ENCODE measurements around the gene CAPN8. TPM values are rescaled to one million over a fixed set of nuclear protein-coding genes. Genes with fewer than 3 reads are reported as not detected.

Gene CAPN8
- total and polyA plus RNA-seq, 2 donors (not counting 1 experiment from before 2014, with no cell fraction given): 0.37 to 0.52 TPM

DNA sequence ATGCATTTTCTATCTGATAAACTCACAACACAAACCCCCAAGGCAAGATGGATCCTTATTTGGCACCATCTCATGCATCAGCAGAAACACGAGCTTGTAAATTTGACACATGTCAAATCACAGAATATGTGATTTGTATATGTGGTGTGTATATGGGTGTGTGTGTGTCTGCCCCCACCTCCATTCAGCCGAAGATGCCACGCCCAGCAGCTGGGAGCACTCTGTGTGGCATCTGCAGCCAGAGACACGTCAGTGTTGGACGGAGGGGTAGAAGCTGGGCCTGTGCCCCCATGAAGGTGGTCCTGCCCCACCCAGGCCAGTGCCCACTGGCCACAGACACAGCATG lies 108.4 kb downstream of the CAPN8 start:
- ATAC-seq (ENCODE audit: low read depth) (no peak), DNase-seq (no peak)
- Histone ChIP-seq H3K27ac (ENCODE audit: low read length in 2 of 2) (no peak overlapping the region), H3K4me3 (ENCODE audit: control extremely low read depth in 1 of 5, extremely low read depth in 1 of 5, insufficient read depth in 1 of 5, low read depth in 2 of 5, low read length in 4 of 5) (no peak overlapping the region), H3K4me2 (replicated peaks; ENCODE audit: low read depth, low read length, poor library complexity, severe bottlenecking) (no peak overlapping the region), H3K4me1 (ENCODE audit: control insufficient read depth in 2 of 2, insufficient read depth in 2 of 2, low read length in 2 of 2) (no peaks in the 10 kb centered on the region), H4K20me1 (ENCODE audit: control insufficient read depth, insufficient read depth, low read length, poor library complexity, severe bottlenecking) (no peaks in the 10 kb centered on the region), H3K79me2 (ENCODE audit: control insufficient read depth, insufficient read depth, low read length) (no peaks in the 10 kb centered on the region), H2AFZ (ENCODE audit: insufficient read depth, low read depth, low read length, poor library complexity, severe bottlenecking) (no peak overlapping the region), H3K9me3 (ENCODE audit: control extremely low read depth in 1 of 3, control insufficient read depth in 2 of 3, insufficient read depth in 1 of 3, low read length in 2 of 3) (no peaks in the 10 kb centered on the region), H3K36me3 (replicated peaks in 1 of 2; ENCODE audit: control extremely low read depth in 1 of 2, control insufficient read depth in 1 of 2, extremely low read depth in 1 of 2, insufficient read depth in 2 of 2, low read length in 1 of 2) (no peaks in the 10 kb centered on the region), H3K27me3 (replicated peaks in 1 of 4; ENCODE audit: control extremely low read depth in 1 of 4, control insufficient read depth in 3 of 4, insufficient read depth in 4 of 4, low read length in 3 of 4) (no peaks in the 10 kb centered on the region), H3K9ac (ENCODE audit: low read length) (no peak overlapping the region)
- Mint-ChIP-seq H3K27ac (no peak overlapping the region), H3K27me3 (no peaks in the 10 kb centered on the region), H3K4me3 (no peak overlapping the region), H3K4me1 (no peaks in the 10 kb centered on the region), H3K9me3 (ENCODE audit: insufficient read depth) (no peaks in the 10 kb centered on the region)
- POLR2A ChIA-PET: no interaction called here
- 88% methylated on average over 4 of the region's 5 CpGs for WGBS (ENCODE audit: insufficient coverage)
- CTCF ChIA-PET: no interaction called here
- intact Hi-C loops (cut with micrococcal nuclease): no loop called here
- TF ChIP-seq, protein P1, sequence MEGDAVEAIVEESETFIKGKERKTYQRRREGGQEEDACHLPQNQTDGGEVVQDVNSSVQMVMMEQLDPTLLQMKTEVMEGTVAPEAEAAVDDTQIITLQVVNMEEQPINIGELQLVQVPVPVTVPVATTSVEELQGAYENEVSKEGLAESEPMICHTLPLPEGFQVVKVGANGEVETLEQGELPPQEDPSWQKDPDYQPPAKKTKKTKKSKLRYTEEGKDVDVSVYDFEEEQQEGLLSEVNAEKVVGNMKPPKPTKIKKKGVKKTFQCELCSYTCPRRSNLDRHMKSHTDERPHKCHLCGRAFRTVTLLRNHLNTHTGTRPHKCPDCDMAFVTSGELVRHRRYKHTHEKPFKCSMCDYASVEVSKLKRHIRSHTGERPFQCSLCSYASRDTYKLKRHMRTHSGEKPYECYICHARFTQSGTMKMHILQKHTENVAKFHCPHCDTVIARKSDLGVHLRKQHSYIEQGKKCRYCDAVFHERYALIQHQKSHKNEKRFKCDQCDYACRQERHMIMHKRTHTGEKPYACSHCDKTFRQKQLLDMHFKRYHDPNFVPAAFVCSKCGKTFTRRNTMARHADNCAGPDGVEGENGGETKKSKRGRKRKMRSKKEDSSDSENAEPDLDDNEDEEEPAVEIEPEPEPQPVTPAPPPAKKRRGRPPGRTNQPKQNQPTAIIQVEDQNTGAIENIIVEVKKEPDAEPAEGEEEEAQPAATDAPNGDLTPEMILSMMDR (IDR thresholded peaks at IDR 0.05): no peak
- no peak for TF ChIP-seq EZH2 (IDR thresholded peaks at IDR 0.05; ENCODE audit: borderline replicate concordance, insufficient read depth, low read depth, low read length, poor library complexity, severe bottlenecking)

DNA sequence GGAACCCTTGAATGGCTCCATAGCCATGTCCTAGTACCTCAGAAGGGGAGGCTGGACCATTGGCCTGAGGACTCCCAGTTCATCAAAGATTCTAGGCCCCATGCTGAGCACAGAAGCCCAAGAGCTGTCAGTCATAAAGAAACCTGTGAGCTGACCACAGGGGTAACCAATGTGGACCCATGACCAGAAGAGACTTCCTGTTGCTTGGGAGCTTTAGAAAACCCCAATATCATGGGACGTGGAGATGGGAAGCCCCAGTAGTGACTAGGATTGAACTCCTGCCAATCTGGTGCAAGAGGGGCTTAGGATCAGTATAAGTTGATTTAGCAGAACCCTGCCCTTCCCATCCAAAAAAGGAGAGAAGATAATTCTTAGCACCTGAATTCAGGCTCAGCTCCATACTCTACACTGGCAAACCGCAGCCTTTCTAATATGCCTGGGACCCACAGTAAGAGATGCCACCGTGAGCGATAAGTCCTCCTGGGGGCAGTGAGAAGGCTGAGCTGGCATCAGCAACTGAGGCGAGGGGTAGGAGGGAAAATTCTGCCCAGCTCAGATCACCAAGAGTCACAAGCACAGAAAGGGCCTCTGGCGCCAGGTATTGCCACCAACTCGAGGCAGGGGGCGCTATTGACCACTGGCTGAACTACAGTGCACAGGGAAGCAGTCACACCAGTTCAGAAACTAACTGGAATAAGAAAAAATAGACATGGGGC lies 108.9 kb downstream of the CAPN8 start:
- Mint-ChIP-seq H3K27me3 (no peaks in the 10 kb centered on the region), H3K27ac (no peak overlapping the region), H3K4me1 (no peaks in the 10 kb centered on the region), H3K4me3 (no peak overlapping the region), H3K9me3 (ENCODE audit: insufficient read depth) (no peaks in the 10 kb centered on the region)
- Histone ChIP-seq H3K9ac (ENCODE audit: low read length) (no peak overlapping the region), H3K36me3 (replicated peaks in 1 of 2; ENCODE audit: control extremely low read depth in 1 of 2, control insufficient read depth in 1 of 2, extremely low read depth in 1 of 2, insufficient read depth in 2 of 2, low read length in 1 of 2) (no peaks in the 10 kb centered on the region), H2AFZ (ENCODE audit: insufficient read depth, low read depth, low read length, poor library complexity, severe bottlenecking) (no peak overlapping the region), H3K4me2 (replicated peaks; ENCODE audit: low read depth, low read length, poor library complexity, severe bottlenecking) (no peak overlapping the region), H3K4me3 (ENCODE audit: control extremely low read depth in 1 of 5, extremely low read depth in 1 of 5, insufficient read depth in 1 of 5, low read depth in 2 of 5, low read length in 4 of 5) (no peak overlapping the region), H3K27me3 (replicated peaks in 1 of 4; ENCODE audit: control extremely low read depth in 1 of 4, control insufficient read depth in 3 of 4, insufficient read depth in 4 of 4, low read length in 3 of 4) (no peaks in the 10 kb centered on the region), H3K4me1 (ENCODE audit: control insufficient read depth in 2 of 2, insufficient read depth in 2 of 2, low read length in 2 of 2) (peaks cover 0 to 4% of the 10 kb centered on the region in 2 donors), H3K27ac (ENCODE audit: low read length in 2 of 2) (no peak overlapping the region), H4K20me1 (ENCODE audit: control insufficient read depth, insufficient read depth, low read length, poor library complexity, severe bottlenecking) (no peaks in the 10 kb centered on the region), H3K79me2 (ENCODE audit: control insufficient read depth, insufficient read depth, low read length) (no peaks in the 10 kb centered on the region), H3K9me3 (ENCODE audit: control extremely low read depth in 1 of 3, control insufficient read depth in 2 of 3, insufficient read depth in 1 of 3, low read length in 2 of 3) (no peaks in the 10 kb centered on the region)
- TF ChIP-seq EZH2 (IDR thresholded peaks at IDR 0.05; ENCODE audit: borderline replicate concordance, insufficient read depth, low read depth, low read length, poor library complexity, severe bottlenecking): no peak
- TF ChIP-seq, protein P1 (IDR thresholded peaks at IDR 0.05): no peak
- intact Hi-C loops (cut with micrococcal nuclease): no loop called here
- WGBS (ENCODE audit: insufficient coverage): 56% methylated on average over 6 of the region's 8 CpGs
- ATAC-seq (ENCODE audit: low read depth): no peak
- CTCF ChIA-PET: no interaction called here
- no peak for DNase-seq
- POLR2A ChIA-PET: no interaction called here

Measured in B cell (primary cell).